Measurements from ENCODE around the gene CNOT6.

Gene CNOT6

DNA sequence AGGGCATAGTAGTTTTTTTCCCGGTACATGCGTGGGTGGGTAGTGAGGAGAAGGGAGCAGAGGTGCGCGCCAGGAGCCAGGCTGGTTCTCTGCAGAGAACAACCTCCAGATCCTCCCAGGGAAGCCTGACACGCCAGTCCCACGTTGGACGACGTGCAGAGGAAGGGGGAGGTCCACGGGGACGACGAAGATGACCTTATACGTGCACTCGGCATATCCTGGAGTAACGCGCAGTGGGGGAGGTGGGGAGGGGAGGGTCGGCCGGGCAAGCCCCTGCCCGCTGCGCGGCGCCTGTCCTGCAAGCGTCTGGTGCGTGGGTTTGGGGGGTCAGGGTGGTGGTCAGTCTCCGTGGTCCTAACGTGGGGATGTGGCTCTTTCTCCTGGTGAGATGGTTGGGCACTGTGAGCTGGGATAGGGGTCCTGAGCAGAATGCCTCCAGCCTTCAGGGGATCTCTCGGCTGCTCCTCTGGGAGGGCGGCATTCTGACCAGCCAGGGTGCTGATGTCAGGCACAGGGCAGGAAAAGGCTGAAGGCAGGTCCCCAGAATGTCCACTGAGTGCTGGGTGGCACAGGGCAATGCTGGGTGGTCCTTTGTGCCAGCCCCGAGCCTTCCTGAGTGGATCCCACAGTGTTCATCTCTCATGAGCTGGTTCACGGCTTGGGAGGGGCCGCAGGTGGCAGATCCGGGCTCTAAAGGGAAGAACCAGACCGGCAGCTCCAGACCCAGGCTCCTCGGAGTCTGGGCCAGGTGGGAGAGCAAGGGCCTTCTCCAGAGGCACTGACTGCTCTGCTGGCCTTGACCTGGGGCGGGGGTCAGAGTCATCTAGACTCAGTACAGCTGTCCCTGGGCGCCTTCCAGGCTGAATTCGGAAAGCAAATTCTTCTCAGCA, 107.7 kb downstream of the CNOT6 start:
- no peak for DNase-seq (ENCODE audit: low spot score)

GRCh38 chr5:180602481-180603075, 108.4 kb downstream of the CNOT6 start:
- no peak for DNase-seq (ENCODE audit: low spot score)

GRCh38 chr5:180603076-180603594, 109.0 kb downstream of the CNOT6 start:
- DNase-seq (ENCODE audit: low spot score) = no peak

DNA sequence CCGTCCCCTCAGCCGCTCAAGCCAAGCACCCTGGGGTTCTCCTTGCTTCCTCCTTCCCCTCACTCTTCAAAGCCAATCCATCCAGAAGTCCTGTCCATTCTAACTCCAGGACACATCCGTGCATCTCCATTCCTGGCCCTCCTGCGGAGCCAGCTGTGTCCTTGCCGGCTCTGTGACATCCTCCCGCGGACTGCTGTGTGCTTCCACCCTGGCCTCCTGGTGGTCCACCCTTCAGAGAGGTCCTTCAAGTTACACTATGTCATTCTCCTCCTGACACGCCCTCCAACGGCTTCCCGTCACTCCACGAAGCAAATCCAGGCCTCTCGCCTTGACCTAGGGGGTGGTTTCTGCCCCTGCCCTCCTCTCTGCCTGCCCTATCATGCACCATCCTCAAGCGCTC, 110.1 kb downstream of the CNOT6 start:
- no peak for DNase-seq (ENCODE audit: low spot score)

DNA sequence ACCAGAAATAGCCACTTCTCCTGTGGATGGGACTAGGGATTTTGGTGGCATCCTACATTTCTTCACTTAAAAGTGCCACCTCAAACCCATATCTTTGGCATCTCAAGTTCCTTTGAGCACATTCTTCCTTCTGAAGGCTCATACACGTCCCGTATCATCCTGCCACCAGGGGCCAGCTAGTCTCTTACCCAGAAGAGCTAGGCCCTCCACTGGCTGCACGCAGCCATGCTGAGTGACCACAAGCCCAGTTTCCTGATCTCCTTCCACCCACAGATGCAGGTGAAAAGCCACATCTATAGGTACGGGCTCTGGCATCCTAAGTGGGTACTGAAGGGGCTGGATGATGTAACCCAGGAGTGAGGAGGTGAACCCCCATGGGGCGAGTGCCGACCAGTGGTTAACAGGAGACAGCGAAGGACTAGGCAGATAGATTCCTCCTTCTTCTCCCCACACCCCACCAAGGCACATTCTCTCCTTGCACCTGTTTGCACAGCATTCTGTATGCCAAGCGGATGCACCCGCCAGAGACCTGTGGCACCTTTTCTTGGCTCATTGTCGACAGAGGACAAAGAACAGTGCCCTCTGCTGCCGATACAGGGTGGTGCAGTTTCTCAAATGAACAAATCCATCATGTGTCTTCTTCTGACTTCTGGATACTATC, 111.5 kb downstream of the CNOT6 start:
- DNase-seq (ENCODE audit: low spot score) = peak; percentile 56

DNA sequence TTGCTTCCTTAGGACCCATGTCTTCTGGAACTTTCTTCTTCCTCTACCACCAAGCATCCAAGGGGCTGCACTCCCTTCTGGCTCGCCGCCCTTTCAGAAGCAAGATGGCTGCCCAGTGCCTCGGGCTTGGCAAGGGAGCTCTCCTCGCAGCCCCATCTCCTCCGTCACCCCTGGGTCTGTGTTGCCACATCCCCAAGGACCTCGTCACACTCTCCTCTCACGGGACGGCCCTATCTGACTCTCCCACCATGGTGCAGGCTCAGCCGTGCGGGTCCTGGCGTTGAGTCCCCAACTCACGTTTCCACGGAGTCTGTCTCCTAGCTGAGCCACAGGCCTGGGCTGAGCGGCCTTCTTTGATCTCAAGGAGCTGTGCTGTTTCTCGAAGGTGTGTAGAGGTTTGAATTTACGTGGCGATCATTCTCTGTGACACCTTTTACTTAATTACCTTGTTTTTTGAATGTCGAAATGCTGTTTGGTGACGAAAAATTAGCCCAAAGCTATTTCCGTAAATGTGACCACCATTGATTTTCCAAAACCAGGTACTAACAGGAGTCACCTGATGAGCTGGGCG, 112.1 kb downstream of the CNOT6 start:
- no peak for DNase-seq (ENCODE audit: low spot score)

- DNase-seq (ENCODE audit: low spot score) = no peak
Measured at GRCh38 chr5:180607861-180608571, 113.8 kb downstream of the CNOT6 start.

DNA sequence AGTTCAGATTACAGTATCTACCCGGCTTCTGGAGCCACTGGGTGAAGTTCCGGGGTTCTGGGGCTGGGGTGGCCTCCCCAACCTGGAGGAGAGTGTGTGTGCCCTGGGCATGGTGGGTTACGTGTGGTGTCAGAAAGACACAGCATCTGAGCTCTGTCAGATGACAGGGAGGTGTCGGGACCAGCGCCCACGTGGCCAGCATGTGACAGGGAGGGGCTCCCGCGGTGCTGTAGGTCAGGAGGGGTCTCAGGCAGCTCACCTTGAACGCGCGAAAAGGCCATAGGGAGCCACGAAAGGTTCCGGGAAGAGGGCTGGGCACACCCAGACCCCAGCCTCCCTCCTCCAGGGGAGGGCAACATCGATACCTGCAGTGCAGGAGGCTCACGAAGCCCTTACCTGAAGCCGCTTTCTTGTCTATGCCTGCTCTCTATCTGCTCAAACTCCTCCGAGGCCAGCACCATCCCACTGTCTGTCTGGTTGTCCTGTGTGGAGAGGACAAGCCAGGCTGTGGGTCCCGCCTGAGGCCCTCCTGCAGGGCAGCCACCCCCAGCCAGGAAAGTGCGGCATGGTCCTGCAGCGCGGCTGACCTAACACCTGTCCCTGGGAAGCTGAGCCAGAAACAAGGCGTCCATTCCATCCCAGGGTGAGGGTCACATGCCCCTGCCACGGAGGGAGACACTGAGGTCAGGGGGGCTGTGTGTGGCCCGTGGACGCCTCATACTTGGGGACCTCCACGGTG, 114.6 kb downstream of the CNOT6 start:
- DNase-seq (ENCODE audit: low spot score) = no peak

GRCh38 chr5:180609386-180609785, 115.2 kb downstream of the CNOT6 start:
- no peak for DNase-seq (ENCODE audit: low spot score)

GRCh38 chr5:180609817-180610550, 115.8 kb downstream of the CNOT6 start:
- DNase-seq (ENCODE audit: low spot score) = no peak

- no peak for DNase-seq (ENCODE audit: low spot score)
Measured at GRCh38 chr5:180611140-180611850, 117.1 kb downstream of the CNOT6 start.

GRCh38 chr5:180612683-180613082, 118.5 kb downstream of the CNOT6 start:
- DNase-seq (ENCODE audit: low spot score) = no peak

- DNase-seq (ENCODE audit: low spot score) = no peak
Measured at GRCh38 chr5:180613188-180613813, 119.1 kb downstream of the CNOT6 start.

- no peak for DNase-seq (ENCODE audit: low spot score)
Measured at GRCh38 chr5:180613814-180614188, 119.6 kb downstream of the CNOT6 start.

DNA sequence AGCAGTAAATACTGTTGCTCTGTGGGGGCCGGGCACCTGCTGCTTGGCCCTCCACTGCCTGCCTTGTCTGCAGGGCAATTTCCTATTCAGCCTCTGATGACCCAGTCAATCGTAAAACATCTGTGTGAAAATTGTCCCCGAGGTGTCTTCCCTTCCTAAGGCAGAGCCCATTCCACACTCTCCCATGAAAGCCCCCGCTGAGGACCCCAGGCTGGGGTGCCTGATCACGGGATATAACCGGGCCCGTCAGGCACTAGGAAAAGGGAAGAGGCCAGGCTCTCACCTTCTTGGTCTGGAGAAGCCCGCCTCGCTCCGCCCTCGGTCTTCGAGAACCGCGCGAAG, 124.3 kb downstream of the CNOT6 start:
- no peak for DNase-seq (ENCODE audit: low spot score)

- peak; percentile 22 for DNase-seq (ENCODE audit: low spot score)
Measured at GRCh38 chr5:180618829-180619562, 124.8 kb downstream of the CNOT6 start.

GRCh38 chr5:180619563-180619915, 125.4 kb downstream of the CNOT6 start:
- no peak for DNase-seq (ENCODE audit: low spot score)

DNA sequence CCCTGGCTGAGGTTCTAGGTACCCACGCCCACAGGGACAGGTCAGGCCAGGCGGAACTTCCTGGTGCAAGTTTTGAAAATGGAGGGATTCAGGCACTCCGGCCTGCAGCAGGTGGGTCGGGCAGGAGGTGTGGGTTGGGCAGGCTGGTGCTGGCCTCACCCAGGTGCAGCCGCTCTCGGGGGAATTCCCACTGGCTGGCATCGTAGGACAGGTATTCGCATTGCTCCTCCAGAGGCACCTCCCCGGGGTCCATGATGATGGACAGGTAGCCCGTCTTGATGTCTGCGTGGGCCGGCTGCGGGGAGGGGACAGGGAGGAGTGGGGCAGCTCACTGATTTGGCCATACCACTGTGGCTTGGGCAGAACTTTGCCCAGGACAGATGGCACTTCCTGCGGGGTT, 125.8 kb downstream of the CNOT6 start:
- no peak for DNase-seq (ENCODE audit: low spot score)

DNA sequence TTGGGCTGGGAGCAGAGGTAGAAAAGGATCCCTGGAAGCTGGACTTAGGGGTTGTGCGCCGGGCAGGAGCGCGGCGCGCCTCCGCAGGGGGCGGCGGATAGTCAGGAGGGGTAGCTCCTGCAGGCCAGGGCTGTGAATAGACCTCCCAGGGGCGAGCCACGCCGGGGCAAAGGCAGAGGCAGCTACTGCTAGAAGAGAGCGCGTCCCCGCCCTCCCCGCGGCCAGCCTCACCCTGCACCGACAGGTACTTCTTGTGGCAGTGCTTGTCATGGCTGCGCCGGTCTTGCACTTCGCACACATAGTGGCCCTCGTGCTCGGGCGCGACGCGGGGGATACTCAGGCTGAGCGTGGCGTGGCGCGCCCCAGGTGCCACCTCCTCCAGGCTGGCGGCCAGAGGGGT, 127.1 kb downstream of the CNOT6 start:
- DNase-seq (ENCODE audit: low spot score) = no peak

Data from germinal center (tissue), 1 donor.